Smooth muscle cell (in vitro differentiated cells): ENCODE data around the gene P2RX3. TPM values are rescaled to one million over a fixed set of nuclear protein-coding genes. Genes with fewer than 3 reads are reported as not detected.

Source experiments
- DNase-seq: peaks from one replicate; lab custom pipeline; 2025; ENCODE audit not compliant: unreplicated experiment; lab: John Stamatoyannopoulos, UW
- H2AFZ ChIP-seq: fragments of 200-600 bp; sonication (generic); 2 replicates; pipeline ENCODE4 v1.6.0; 2016; ENCODE audit warnings: antibody characterized with exemption, low read depth, mild to moderate bottlenecking
- H3F3A ChIP-seq: fragments of 200-600 bp; sonication (generic); 2 replicates; pipeline ENCODE4 v1.6.0; 2017; ENCODE audit warnings: antibody characterized with exemption, low read depth
- H3K27ac ChIP-seq: fragments of 200-600 bp; sonication (generic); 2 replicates; pipeline ENCODE4 v1.5.1; 2016; ENCODE audit warnings: low read depth, mild to moderate bottlenecking
- H3K27me3 ChIP-seq: fragments of 200-600 bp; sonication (generic); 2 replicates; pipeline ENCODE4 v1.6.1; 2016; ENCODE audit warnings: low read depth, mild to moderate bottlenecking
- H3K36me3 ChIP-seq: fragments of 200-600 bp; sonication (generic); 2 replicates; pipeline ENCODE4 v1.5.1; 2016; ENCODE audit warnings: low read depth
- H3K4me1 ChIP-seq: fragments of 200-600 bp; sonication (generic); 2 replicates; pipeline ENCODE4 v1.5.1; 2016; ENCODE audit warnings: low read depth
- H3K4me2 ChIP-seq: fragments of 200-600 bp; sonication (generic); 2 replicates; pipeline ENCODE4 v1.6.0; 2016; ENCODE audit warnings: mild to moderate bottlenecking
- H3K4me3 ChIP-seq: fragments of 200-600 bp; sonication (generic); 2 replicates; pipeline ENCODE4 v1.5.1; 2016; ENCODE audit warnings: mild to moderate bottlenecking
- H3K79me2 ChIP-seq: fragments of 200-600 bp; sonication (generic); 2 replicates; pipeline ENCODE4 v1.6.0; 2016; ENCODE audit warnings: low read depth, mild to moderate bottlenecking
- H3K9ac ChIP-seq: fragments of 200-600 bp; sonication (generic); 2 replicates; pipeline ENCODE4 v1.6.0; 2016; ENCODE audit warnings: low read depth
- H3K9me3 ChIP-seq: fragments of 200-600 bp; sonication (generic); replicated peaks from 2 replicates; pipeline ENCODE4 v1.5.1; 2016; ENCODE audit warnings: low read depth
- H4K20me1 ChIP-seq: fragments of 200-600 bp; sonication (generic); 2 replicates; pipeline ENCODE4 v1.6.0; 2016; ENCODE audit warnings: low read depth
- WGBS: methylation state at CpG from one replicate; pipeline ENCODE4 v1.1.7; 2016; ENCODE audit warnings: low lambda C conversion rate; 5-methylcytosine and 5-hydroxymethylcytosine counted together
- polyA plus RNA-seq: library from polyadenylated mRNA; unstranded; fragments of >200 nt; fragmentation: Nextera tagmentation; extraction: Ambion mirVana; gene quantifications from 2 replicates; pipeline ENCODE4 v1.2.1, GENCODE V29; 2016
- total RNA-seq: library from RNA; depleted of rRNA; stranded (reverse); fragments of >200 nt; gene quantifications from 2 replicates; pipeline ENCODE4 v1.2.3, GENCODE V29; 2014
- TF ChIP-seq, protein P1 (sequence below): fragments of 200-600 bp; sonication (generic); IDR thresholded peaks from 2 replicates; pipeline ENCODE4 v1.5.1; 2017; ENCODE audit warnings: borderline replicate concordance, mild to moderate bottlenecking, antibody characterized with exemption; ENCODE audit not compliant: insufficient read depth, poor library complexity, severe bottlenecking

P2RX3 gene
- total and polyA plus RNA-seq, 2 experiments from 2014 or later, result 0.19 TPM; not detected in 1

DNA sequence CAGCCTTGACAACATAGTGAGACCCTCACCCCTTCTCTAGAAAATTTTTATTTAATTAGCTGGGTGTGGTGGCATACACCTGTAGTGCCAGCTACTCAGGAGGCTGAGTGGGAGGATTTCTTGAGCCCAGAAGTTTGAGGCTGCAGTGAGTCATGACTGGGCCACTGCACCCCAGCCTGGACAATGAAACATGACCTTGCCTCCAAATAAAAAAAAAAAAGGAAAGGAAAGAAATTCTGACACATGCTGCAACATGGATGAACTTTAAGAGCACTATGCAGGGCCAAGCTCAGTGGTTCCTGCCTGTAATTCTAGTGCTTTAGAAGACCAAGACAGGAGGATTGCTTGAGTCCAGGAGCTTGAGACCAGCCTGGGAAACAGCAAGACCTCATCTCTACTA, 80.0 kb downstream of the P2RX3 start:
- no peak overlapping the region for H3K27ac ChIP-seq
- no peak for DNase-seq
- H3K4me3 ChIP-seq, result no peak overlapping the region
- no peaks in the 10 kb centered on the region for H4K20me1 ChIP-seq
- H3F3A ChIP-seq, result no peaks in the 10 kb centered on the region
- H3K27me3 ChIP-seq, result no peaks in the 10 kb centered on the region
- H2AFZ ChIP-seq, result no peak overlapping the region
- TF ChIP-seq, protein P1, sequence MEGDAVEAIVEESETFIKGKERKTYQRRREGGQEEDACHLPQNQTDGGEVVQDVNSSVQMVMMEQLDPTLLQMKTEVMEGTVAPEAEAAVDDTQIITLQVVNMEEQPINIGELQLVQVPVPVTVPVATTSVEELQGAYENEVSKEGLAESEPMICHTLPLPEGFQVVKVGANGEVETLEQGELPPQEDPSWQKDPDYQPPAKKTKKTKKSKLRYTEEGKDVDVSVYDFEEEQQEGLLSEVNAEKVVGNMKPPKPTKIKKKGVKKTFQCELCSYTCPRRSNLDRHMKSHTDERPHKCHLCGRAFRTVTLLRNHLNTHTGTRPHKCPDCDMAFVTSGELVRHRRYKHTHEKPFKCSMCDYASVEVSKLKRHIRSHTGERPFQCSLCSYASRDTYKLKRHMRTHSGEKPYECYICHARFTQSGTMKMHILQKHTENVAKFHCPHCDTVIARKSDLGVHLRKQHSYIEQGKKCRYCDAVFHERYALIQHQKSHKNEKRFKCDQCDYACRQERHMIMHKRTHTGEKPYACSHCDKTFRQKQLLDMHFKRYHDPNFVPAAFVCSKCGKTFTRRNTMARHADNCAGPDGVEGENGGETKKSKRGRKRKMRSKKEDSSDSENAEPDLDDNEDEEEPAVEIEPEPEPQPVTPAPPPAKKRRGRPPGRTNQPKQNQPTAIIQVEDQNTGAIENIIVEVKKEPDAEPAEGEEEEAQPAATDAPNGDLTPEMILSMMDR, result no peak
- no peaks in the 10 kb centered on the region for H3K9me3 ChIP-seq
- H3K79me2 ChIP-seq, result no peaks in the 10 kb centered on the region
- H3K4me2 ChIP-seq, result no peak overlapping the region
- no peaks in the 10 kb centered on the region for H3K4me1 ChIP-seq
- H3K9ac ChIP-seq, result no peak overlapping the region
- no peaks in the 10 kb centered on the region for H3K36me3 ChIP-seq

DNA sequence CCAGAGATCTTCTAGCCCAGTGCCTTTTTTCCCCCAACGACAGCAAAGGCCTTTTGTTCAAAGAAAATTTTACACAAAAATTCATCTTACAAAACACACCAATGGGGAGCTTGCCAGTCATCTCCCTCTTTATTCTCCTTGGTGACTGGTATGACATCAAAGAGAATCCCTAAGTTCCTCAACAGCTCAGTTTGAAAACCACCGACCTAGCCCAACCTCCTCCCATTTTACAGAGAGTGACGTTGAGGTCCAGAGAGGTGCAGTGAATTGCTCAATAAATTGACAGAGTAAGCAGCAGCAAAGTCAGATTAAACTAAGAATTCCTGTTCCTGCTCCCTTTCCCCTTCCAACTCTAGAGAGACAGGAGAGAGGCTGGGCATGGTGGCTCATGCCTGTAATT, 81.0 kb downstream of the P2RX3 start:
- H3K9me3 ChIP-seq, result no peaks in the 10 kb centered on the region
- no peak overlapping the region for H3K4me2 ChIP-seq
- TF ChIP-seq, protein P1, result no peak
- no peak for DNase-seq
- no peaks in the 10 kb centered on the region for H3K4me1 ChIP-seq
- no peaks in the 10 kb centered on the region for H3K27me3 ChIP-seq
- H3K27ac ChIP-seq, result no peak overlapping the region
- no peaks in the 10 kb centered on the region for H3K79me2 ChIP-seq
- H2AFZ ChIP-seq, result no peak overlapping the region
- H3F3A ChIP-seq, result no peaks in the 10 kb centered on the region
- H3K4me3 ChIP-seq, result no peak overlapping the region
- 97% methylated on average over 3 of the region's 3 CpGs for WGBS
- no peaks in the 10 kb centered on the region for H4K20me1 ChIP-seq
- no peak overlapping the region for H3K9ac ChIP-seq
- H3K36me3 ChIP-seq, result no peaks in the 10 kb centered on the region

DNA sequence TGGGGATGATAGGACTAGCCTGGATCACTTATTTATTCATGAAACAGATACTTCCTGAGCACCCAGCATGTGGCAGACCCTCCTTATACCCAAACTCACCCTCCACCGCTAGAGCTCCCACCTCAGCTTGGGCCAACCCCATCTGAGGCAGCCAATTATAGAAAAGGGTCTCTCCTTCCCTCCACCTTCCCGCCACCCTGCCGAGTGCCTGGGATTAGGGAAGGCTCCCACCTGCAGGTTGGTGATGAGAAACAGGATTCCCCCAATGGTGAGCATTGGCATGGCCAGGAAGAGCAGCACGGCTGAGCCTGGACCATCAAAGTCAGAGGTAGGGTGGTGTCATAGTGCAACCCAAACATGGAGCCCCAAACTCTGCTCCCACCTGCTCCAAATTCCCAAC, 82.9 kb downstream of the P2RX3 start:
- DNase-seq, result no peak
- H3K4me2 ChIP-seq, result no peak overlapping the region
- H3K27me3 ChIP-seq, result no peaks in the 10 kb centered on the region
- H3K4me3 ChIP-seq, result no peak overlapping the region
- H3K4me1 ChIP-seq, result peaks cover 4% of the 10 kb centered on the region
- H3K27ac ChIP-seq, result no peak overlapping the region
- H3K9ac ChIP-seq, result no peak overlapping the region
- H3K9me3 ChIP-seq, result no peaks in the 10 kb centered on the region
- H3K36me3 ChIP-seq, result no peaks in the 10 kb centered on the region
- no peaks in the 10 kb centered on the region for H3F3A ChIP-seq
- no peak overlapping the region for H2AFZ ChIP-seq
- TF ChIP-seq, protein P1, result no peak
- H4K20me1 ChIP-seq, result no peaks in the 10 kb centered on the region
- WGBS, result 94% methylated on average over 4 of the region's 4 CpGs
- H3K79me2 ChIP-seq, result no peaks in the 10 kb centered on the region

DNA sequence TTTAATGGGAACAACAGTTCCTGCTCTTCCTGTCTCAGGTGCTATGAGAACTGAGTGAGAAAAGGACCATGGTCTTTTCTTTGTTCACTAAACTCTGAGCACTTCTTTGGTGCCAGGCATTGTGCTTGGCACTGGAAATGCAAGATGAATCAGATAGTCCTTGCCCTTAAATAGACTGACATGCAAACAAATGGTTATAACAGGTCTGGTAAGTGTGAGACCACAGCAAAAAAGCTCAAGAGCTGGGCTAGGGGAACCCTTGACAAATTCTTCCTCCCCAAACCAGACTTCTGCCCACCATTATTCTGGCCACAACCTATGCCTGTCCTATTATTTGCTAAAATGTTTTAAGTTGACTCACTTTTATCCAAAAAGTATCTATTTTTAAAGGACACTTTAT, 83.7 kb downstream of the P2RX3 start:
- DNase-seq, result no peak
- no peak overlapping the region for H3K27ac ChIP-seq
- no peaks in the 10 kb centered on the region for H3K79me2 ChIP-seq
- no peak overlapping the region for H3K4me3 ChIP-seq
- no peak overlapping the region for H3K4me2 ChIP-seq
- no peaks in the 10 kb centered on the region for H3K9me3 ChIP-seq
- H3K27me3 ChIP-seq, result no peaks in the 10 kb centered on the region
- TF ChIP-seq, protein P1, result no peak
- H3K9ac ChIP-seq, result no peak overlapping the region
- H3K36me3 ChIP-seq, result no peaks in the 10 kb centered on the region
- H3F3A ChIP-seq, result no peaks in the 10 kb centered on the region
- H3K4me1 ChIP-seq, result peaks cover 12% of the 10 kb centered on the region
- H4K20me1 ChIP-seq, result no peaks in the 10 kb centered on the region
- H2AFZ ChIP-seq, result no peak overlapping the region

Other genes starting within 250 kb of the P2RX3 start
- gene LRRC55, start 156.4 kb upstream of the P2RX3 start, total RNA-seq, result 0.18 TPM in 1 of 2 replicates, not detected in the other
- gene LRRC55, start 156.4 kb upstream of the P2RX3 start, polyA plus RNA-seq, result 0.04 and 0.10 TPM in 2 replicates
- gene APLNR, start 101.1 kb upstream of the P2RX3 start, total RNA-seq, result 98.5 and 103 TPM in 2 replicates
- gene APLNR, start 101.1 kb upstream of the P2RX3 start, polyA plus RNA-seq, result 121 and 214 TPM in 2 replicates
- 39.0 and 46.3 TPM in 2 replicates for gene TNKS1BP1, start 13.4 kb upstream of the P2RX3 start, total RNA-seq
- 86.3 and 118 TPM in 2 replicates for gene TNKS1BP1, start 13.4 kb upstream of the P2RX3 start, polyA plus RNA-seq
- 57.6 and 64.9 TPM in 2 replicates for gene SSRP1, start 2.5 kb upstream of the P2RX3 start, total RNA-seq
- 46.0 and 53.2 TPM in 2 replicates for gene SSRP1, start 2.5 kb upstream of the P2RX3 start, polyA plus RNA-seq
- not detected in 2 replicates for gene PRG3, start 42.8 kb downstream of the P2RX3 start, total RNA-seq
- gene PRG3, start 42.8 kb downstream of the P2RX3 start, polyA plus RNA-seq, result not detected in 2 replicates
- not detected in 2 replicates for gene PRG2, start 52.3 kb downstream of the P2RX3 start, total RNA-seq
- gene PRG2, start 52.3 kb downstream of the P2RX3 start, polyA plus RNA-seq, result not detected in 2 replicates
- gene SLC43A3, start 88.8 kb downstream of the P2RX3 start, total RNA-seq, result 8.0 and 9.3 TPM in 2 replicates
- 12.8 and 13.5 TPM in 2 replicates for gene SLC43A3, start 88.8 kb downstream of the P2RX3 start, polyA plus RNA-seq
- gene RTN4RL2, start 122.2 kb downstream of the P2RX3 start, total RNA-seq, result 0.18 TPM in 1 of 2 replicates, not detected in the other
- gene RTN4RL2, start 122.2 kb downstream of the P2RX3 start, polyA plus RNA-seq, result 0.34 and 0.76 TPM in 2 replicates
- gene SLC43A1, start 177.3 kb downstream of the P2RX3 start, total RNA-seq, result 1.3 and 9.4 TPM in 2 replicates
- 7.3 and 7.4 TPM in 2 replicates for gene SLC43A1, start 177.3 kb downstream of the P2RX3 start, polyA plus RNA-seq
- 31.1 and 34.2 TPM in 2 replicates for gene TIMM10, start 192.4 kb downstream of the P2RX3 start, total RNA-seq
- 108 and 110 TPM in 2 replicates for gene TIMM10, start 192.4 kb downstream of the P2RX3 start, polyA plus RNA-seq
- not detected in 2 replicates for gene SMTNL1, start 199.2 kb downstream of the P2RX3 start, total RNA-seq
- not detected in 2 replicates for gene SMTNL1, start 199.2 kb downstream of the P2RX3 start, polyA plus RNA-seq
- 14.4 and 15.1 TPM in 2 replicates for gene UBE2L6, start 229.3 kb downstream of the P2RX3 start, total RNA-seq
- gene UBE2L6, start 229.3 kb downstream of the P2RX3 start, polyA plus RNA-seq, result 28.2 and 28.8 TPM in 2 replicates